Transverse colon (tissue), 4 donors: ENCODE results near the gene IGFBP6. TPM values are rescaled to one million over a fixed set of nuclear protein-coding genes. Genes with fewer than 3 reads are reported as not detected.
A peak's percentile ranks its signal among the peaks of the same experiment; 100 is the strongest.

ENCODE experiments used
- DNase-seq: peaks from one replicate; pipeline ENCODE4 v3.0.0-alpha.2; 2019
- H3K27ac ChIP-seq, 4 donors: fragments of 200-600 bp; sonication (generic); 2 replicates each; pipeline ENCODE4 v1.5.1; 2016 to 2018; ENCODE audit warnings: inconsistent platforms in 4 of 4
- H3K27me3 ChIP-seq: fragments of 200-600 bp; sonication (generic); 2 replicates; pipeline ENCODE4 v1.5.1; 2017; ENCODE audit warnings: inconsistent platforms
- H3K36me3 ChIP-seq, 4 donors: fragments of 200-600 bp; sonication (generic); 2 replicates each; pipeline ENCODE4 v1.5.1; 2017 to 2019; ENCODE audit warnings: inconsistent platforms in 4 of 4
- H3K4me1 ChIP-seq, 4 donors: fragments of 200-600 bp; sonication (generic); 2 replicates each; pipeline ENCODE4 v1.5.1; 2017 to 2020; ENCODE audit warnings: inconsistent platforms in 4 of 4
- H3K4me3 ChIP-seq, 4 donors: fragments of 200-600 bp; sonication (generic); 1 replicate in 1 of 4; 2 replicates in 3 of 4; pipeline versions ENCODE4 v1.5.1 to v1.6.1; 2017 to 2019; ENCODE audit warnings: inconsistent platforms in 4 of 4
- H3K9me3 ChIP-seq, 2 donors: fragments of 200-600 bp; sonication (generic); 2 replicates each; pipeline ENCODE4 v1.5.1; 2017 to 2019; ENCODE audit warnings: inconsistent platforms in 2 of 2
- EP300 ChIP-seq: sonication (generic); formaldehyde crosslinking; IDR thresholded peaks from one replicate; pipeline ENCODE4 v1.6.1; 2017; ENCODE audit warnings: antibody characterized with exemption, low read depth
- POLR2A ChIP-seq: fragments of 450-650 bp; IDR thresholded peaks from one replicate; pipeline ENCODE4 v1.6.1; 2016; ENCODE audit warnings: antibody characterized with exemption, mild to moderate bottlenecking, moderate library complexity
- POLR2AphosphoS5 ChIP-seq, 3 donors: sonication (generic); formaldehyde crosslinking; IDR thresholded peaks; one replicate each; pipeline ENCODE4 v1.6.1; 2016; ENCODE audit warnings: antibody characterized with exemption in 3 of 3
- whole genome bisulfite sequencing, 2 donors: methylation state at CpG; one replicate each; pipeline ENCODE4 v1.1.5; 2018; ENCODE audit warnings: low coverage in 1 of 2; 5-methylcytosine and 5-hydroxymethylcytosine counted together
- in situ Hi-C, 4 donors: fragments of 200-750 bp; cut with MboI; loops; one replicate each; pipeline versions ENCODE4 v1.15.0 to v1.15.1; 2017; ENCODE audit warnings: low sequenced_read_pairs in 3 of 4, low pct_ligation_motif_present in 1 of 4, low pct_unique_long_range_greater_than_20kb in 1 of 4
- intact Hi-C: fragments of 100-400 bp; cut with DNase I; formaldehyde crosslinking; loops from one replicate; pipeline ENCODE4 v1.15.1; 2023; ENCODE audit warnings: low total_unique reads
- total RNA-seq, 4 donors: library from RNA; depleted of rRNA; stranded (reverse); fragments of >200 nt; gene quantifications; one replicate each; pipeline ENCODE4 v1.1.0, GENCODE V29; 2016
- TF ChIP-seq, protein P1 (sequence below), 5 experiments: fragments of 200-600 bp in 3 of 5; fragments of 450-650 bp in 2 of 5; sonication (generic) in 3 of 5; IDR thresholded peaks; 1 replicate in 2 of 5; 2 replicates in 3 of 5; pipeline ENCODE4 v1.5.1; 2016 to 2017; ENCODE audit warnings: antibody characterized with exemption in 5 of 5, inconsistent platforms in 3 of 5, mild to moderate bottlenecking in 2 of 5, moderate library complexity in 1 of 5

IGFBP6 gene
- total RNA-seq, 4 donors from 2014 or later = 38.5 to 106 (median 94.5) TPM

DNA sequence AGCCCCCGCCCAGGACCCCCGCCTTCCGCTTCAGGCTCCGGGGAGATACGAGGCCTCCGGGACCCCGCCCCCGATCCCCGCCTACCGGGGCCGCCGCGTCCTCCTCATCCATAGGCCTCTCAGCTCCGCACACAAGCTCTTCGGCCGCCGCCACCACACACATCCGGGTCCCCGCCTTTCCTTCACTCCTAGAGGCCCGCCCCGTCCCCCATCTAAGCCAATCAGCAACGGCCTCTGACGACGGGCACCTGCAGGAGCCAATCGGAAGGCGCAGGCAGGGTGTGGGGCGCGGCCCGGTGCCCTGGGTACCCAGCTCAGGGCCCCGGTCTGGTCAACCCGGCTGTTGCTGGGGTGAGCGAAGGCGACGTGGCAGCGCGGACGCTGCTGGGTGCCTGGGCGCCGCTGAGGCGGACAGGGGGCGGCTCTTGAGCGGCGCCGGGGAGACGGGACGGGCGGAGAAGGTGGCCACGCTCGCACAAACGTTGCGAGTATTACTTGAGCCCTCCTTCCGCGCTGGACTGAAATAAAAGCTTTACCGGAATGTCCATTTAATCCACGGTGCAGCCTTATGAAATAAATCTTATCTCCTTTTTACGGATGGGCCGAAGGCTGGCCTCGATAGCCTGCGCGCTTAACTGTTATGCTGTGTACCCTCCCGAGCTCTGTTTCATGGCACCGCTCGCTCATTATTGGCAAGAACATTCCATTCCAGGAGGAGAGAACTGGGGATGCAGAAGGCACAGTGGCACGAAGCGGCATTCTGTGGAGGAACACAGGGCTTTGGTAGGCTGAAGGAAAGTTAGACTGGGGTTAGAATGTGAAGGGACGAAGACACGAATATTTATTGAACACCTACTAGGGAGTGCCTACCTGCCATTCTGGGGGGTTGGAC, 18.0 kb upstream of the IGFBP6 start, which contains the start of gene SPRYD3:
Gene SPRYD3, minus strand, starts transcription at position 165 of the 892 bp plus-strand sequence. Its CDS starts 57 bp downstream, at position 108.
- TF ChIP-seq EP300 (no peak), POLR2AphosphoS5 (IDR thresholded peaks at IDR 0.05) (peak; percentile 85 to 96 (median 94)), POLR2A (peak; percentile 87)
- TF ChIP-seq, protein P1, sequence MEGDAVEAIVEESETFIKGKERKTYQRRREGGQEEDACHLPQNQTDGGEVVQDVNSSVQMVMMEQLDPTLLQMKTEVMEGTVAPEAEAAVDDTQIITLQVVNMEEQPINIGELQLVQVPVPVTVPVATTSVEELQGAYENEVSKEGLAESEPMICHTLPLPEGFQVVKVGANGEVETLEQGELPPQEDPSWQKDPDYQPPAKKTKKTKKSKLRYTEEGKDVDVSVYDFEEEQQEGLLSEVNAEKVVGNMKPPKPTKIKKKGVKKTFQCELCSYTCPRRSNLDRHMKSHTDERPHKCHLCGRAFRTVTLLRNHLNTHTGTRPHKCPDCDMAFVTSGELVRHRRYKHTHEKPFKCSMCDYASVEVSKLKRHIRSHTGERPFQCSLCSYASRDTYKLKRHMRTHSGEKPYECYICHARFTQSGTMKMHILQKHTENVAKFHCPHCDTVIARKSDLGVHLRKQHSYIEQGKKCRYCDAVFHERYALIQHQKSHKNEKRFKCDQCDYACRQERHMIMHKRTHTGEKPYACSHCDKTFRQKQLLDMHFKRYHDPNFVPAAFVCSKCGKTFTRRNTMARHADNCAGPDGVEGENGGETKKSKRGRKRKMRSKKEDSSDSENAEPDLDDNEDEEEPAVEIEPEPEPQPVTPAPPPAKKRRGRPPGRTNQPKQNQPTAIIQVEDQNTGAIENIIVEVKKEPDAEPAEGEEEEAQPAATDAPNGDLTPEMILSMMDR (IDR thresholded peaks at IDR 0.05) = no peak
- intact Hi-C loops = no loop called here
- peak within 1 kb of the TSS; percentile 56 to 80 (median 64) for H3K4me3 ChIP-seq
- DNase-seq = peak; percentile 98
- H3K27me3 ChIP-seq = no peaks in the 10 kb centered on the region
- H3K9me3 ChIP-seq = no peaks in the 10 kb centered on the region
- peaks cover 0 to 17% (median 0%) of the 10 kb centered on the region in 4 donors for H3K36me3 ChIP-seq
- in situ Hi-C loops = no loop called here
- peaks cover 11 to 23% (median 16%) of the 10 kb centered on the region in 4 donors for H3K4me1 ChIP-seq
- peak within 1 kb of the TSS; percentile 86 to 92 (median 88) for H3K27ac ChIP-seq
- 4 to 6% methylated on average over 10 to 56 of the region's 67 CpGs for WGBS, 2 donors

DNA sequence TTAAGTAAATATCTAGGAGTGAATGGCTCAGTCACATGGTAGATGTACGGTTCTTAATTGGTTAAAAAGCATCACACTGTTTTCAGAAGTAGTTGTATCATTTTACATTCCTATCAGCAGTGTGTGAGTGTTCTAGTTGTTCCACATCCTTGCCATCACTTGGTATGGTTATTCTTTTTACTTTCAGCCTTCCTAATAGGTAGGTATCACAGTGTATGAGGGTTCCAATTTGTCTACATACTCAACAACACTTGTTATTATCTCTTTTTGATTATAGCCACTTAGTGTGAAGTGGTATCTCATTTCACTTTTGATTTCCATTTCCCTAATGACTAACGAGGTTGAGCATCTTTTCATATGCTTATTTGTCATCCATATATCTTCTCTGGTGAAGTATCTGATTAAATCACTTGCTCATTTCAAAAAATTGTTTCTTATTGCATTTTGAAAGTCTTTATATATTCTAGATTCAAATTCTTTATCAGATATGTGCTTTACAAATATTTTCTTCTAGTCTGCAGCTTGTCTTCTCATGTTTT, 14.8 kb upstream of the IGFBP6 start:
- in situ Hi-C loops (no loop called here), intact Hi-C loops (no loop called here)
- no peak for DNase-seq
- Histone ChIP-seq H3K9me3 (no peaks in the 10 kb centered on the region), H3K27ac (no peak overlapping the region), H3K27me3 (no peaks in the 10 kb centered on the region), H3K4me1 (peaks cover 10 to 18% (median 15%) of the 10 kb centered on the region in 4 donors), H3K4me3 (no peak overlapping the region), H3K36me3 (no peaks in the 10 kb centered on the region)
- WGBS, 2 donors = 42 to 44% methylated on average over 2 of the region's 2 CpGs
- TF ChIP-seq EP300 = no peak
- TF ChIP-seq, protein P1 (IDR thresholded peaks at IDR 0.05) = no peak
- no peak for TF ChIP-seq POLR2AphosphoS5 (IDR thresholded peaks at IDR 0.05)

DNA sequence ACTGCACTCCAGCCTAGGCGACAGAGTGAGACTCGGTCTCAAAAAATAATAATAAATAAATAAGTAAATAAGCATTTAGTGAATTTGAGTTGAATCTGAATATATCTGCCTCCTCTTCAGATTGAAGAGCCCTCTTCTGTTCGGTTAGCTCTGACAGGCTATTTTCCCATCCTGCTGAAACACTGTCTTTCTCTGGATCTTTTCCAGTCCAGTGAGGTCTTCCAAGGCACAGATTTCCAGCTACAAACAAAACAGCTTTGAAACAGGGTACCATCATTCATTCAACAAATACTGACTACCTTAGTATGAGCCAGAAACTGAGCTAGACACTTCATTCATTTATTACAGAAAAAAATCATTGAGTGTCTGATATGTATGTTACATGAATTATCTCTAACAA, 11.1 kb upstream of the IGFBP6 start:
- in situ Hi-C loops = no loop called here
- H3K9me3 ChIP-seq = no peaks in the 10 kb centered on the region
- no peaks in the 10 kb centered on the region for H3K4me1 ChIP-seq
- TF ChIP-seq, protein P1 (IDR thresholded peaks at IDR 0.05) = no peak
- no peak for TF ChIP-seq POLR2A
- no peak for TF ChIP-seq EP300
- TF ChIP-seq POLR2AphosphoS5 (IDR thresholded peaks at IDR 0.05) = no peak
- no peak for DNase-seq
- WGBS, 2 donors = 82 to 88% methylated on average over 3 of the region's 3 CpGs
- intact Hi-C loops = no loop called here
- H3K27ac ChIP-seq = no peak overlapping the region
- no peaks in the 10 kb centered on the region for H3K36me3 ChIP-seq
- H3K4me3 ChIP-seq = no peak overlapping the region
- peaks cover 2% of the 10 kb centered on the region for H3K27me3 ChIP-seq

DNA sequence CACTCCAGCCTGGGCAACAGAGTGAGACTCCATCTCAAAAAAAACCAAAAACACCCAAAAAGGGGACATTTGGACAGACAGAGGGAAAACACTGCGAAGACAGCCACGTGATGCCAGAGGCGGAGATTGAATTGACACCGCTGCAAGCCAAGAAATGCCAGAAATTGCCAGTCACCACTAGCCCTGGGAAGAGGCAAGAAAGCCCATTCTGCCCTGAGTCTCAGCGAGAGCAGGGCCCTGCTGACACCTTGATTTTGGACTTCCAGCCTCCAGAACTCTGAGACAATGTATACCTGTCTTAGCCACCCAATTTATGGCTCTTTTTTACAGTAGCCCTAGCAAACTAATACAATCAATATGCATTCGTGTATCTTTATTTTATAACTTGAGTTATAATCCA, 7.4 kb upstream of the IGFBP6 start:
- intact Hi-C loops (no loop called here), in situ Hi-C loops (no loop called here)
- Histone ChIP-seq H3K9me3 (no peaks in the 10 kb centered on the region), H3K27me3 (peaks cover 2% of the 10 kb centered on the region), H3K27ac (no peak overlapping the region), H3K4me3 (no peak overlapping the region), H3K4me1 (no peaks in the 10 kb centered on the region), H3K36me3 (no peaks in the 10 kb centered on the region)
- DNase-seq = no peak
- 88% methylated on average over 6 of the region's 6 CpGs; no CpG with 5 or more reads in 1 of the 2 donors for WGBS, 2 donors
- TF ChIP-seq POLR2AphosphoS5 (IDR thresholded peaks at IDR 0.05) (no peak), EP300 (no peak), POLR2A (no peak)
- TF ChIP-seq, protein P1 (IDR thresholded peaks at IDR 0.05) = no peak
